HCT116 (cell line): ENCODE data around the gene FBXL13. TPM values are rescaled to one million over a fixed set of nuclear protein-coding genes. Genes with fewer than 3 reads are reported as not detected.

Source experiments
- ATAC-seq: fragments of 200-7000 bp; cut with Tn5 transposase; 2 replicates; pipeline ENCODE4 v1.9.1; 2020; ENCODE audit warnings: mild to moderate bottlenecking, moderate library complexity
- BruUV-seq: library from RNA; stranded (reverse); fragments of 400-500 nt; replicated peaks from 2 replicates; lab custom pipeline; 2021; lab: Mats Ljungman, UMichigan
- CTCF ChIA-PET: fragments of 300-600 bp; sonication (Branson Sonifier 250); formaldehyde crosslinking; loops from one replicate; lab custom pipeline; 2021; ENCODE audit warnings: antibody characterized with exemption; lab: Charles Lee
- POLR2A ChIA-PET: fragments of 300-600, 350-600 bp; sonication (Branson Sonifier 250); formaldehyde crosslinking; loops from one replicate; lab custom pipeline; 2021; ENCODE audit warnings: antibody characterized with exemption; lab: Charles Lee
- RAD21 ChIA-PET, 2 experiments: fragments of 300-600 bp; sonication (Branson Sonifier 250); formaldehyde crosslinking; loops; one replicate each; lab custom pipeline; 2023; ENCODE audit warnings: low total read pairs in 2 of 2; ENCODE audit not compliant: uncharacterized antibody in 2 of 2, unreplicated experiment in 2 of 2, low non-redundant PET in 1 of 2; lab: Charles Lee
- DNase-seq: peaks from one replicate; pipeline ENCODE4 v3.0.0-alpha.2; 2010; ENCODE audit warnings: low read depth, low spot score
- H2AFZ ChIP-seq: fragments of 200-600 bp; shearing (Covaris generic), sonication (generic); 2 replicates; pipeline ENCODE4 v1.6.1; 2017; ENCODE audit warnings: low read depth, mixed run types, mixed read lengths, antibody characterized with exemption, low read length; ENCODE audit not compliant: poor library complexity, severe bottlenecking
- H3K27ac ChIP-seq: 2 replicates; pipeline ENCODE4 v1.5.1; 2012; ENCODE audit warnings: low read depth, low read length
- H3K27me3 ChIP-seq: fragments of 200-600 bp; sonication (generic); 2 replicates; pipeline ENCODE4 v1.6.1; 2016; ENCODE audit warnings: mixed run types, low read length, mixed read lengths; ENCODE audit not compliant: insufficient read depth
- H3K36me3 ChIP-seq, 2 experiments: fragments of 200-500 bp in 1 of 2; fragments of 200-600 bp in 1 of 2; sonication (Bioruptor generic) in 1 of 2; sonication (generic) in 1 of 2; 2 replicates each; pipeline versions ENCODE4 v1.5.1 to v1.6.1; 2014 to 2016; ENCODE audit warnings: low read length in 2 of 2, inconsistent platforms in 1 of 2, mixed read lengths in 1 of 2, mixed run types in 1 of 2; ENCODE audit not compliant: insufficient read depth in 2 of 2, control insufficient read depth in 1 of 2
- H3K4me1 ChIP-seq, 2 experiments: fragments of 200-600 bp in 1 of 2; sonication (generic) in 1 of 2; 2 replicates each; pipeline versions ENCODE4 v1.5.1 to v1.6.1; 2012 to 2017; ENCODE audit warnings: low read length in 2 of 2, inconsistent platforms in 1 of 2, mild to moderate bottlenecking in 1 of 2, mixed read lengths in 1 of 2, mixed run types in 1 of 2, moderate library complexity in 1 of 2; ENCODE audit not compliant: insufficient read depth in 2 of 2, control insufficient read depth in 1 of 2
- H3K4me2 ChIP-seq: fragments of 200-600 bp; sonication (generic); 2 replicates; pipeline ENCODE4 v1.6.1; 2017; ENCODE audit warnings: mixed run types, low read length, mixed read lengths
- H3K4me3 ChIP-seq, 2 experiments: fragments of 200-600 bp in 1 of 2; sonication (generic) in 1 of 2; replicated peaks in 1 of 2; 2 replicates each; pipeline ENCODE4 v1.5.1; 2011 to 2016; ENCODE audit warnings: low read length in 2 of 2, control low read depth in 1 of 2, low read depth in 1 of 2, mild to moderate bottlenecking in 1 of 2, mixed read lengths in 1 of 2, mixed run types in 1 of 2
- H3K79me2 ChIP-seq: fragments of 200-600 bp; sonication (generic); 2 replicates; pipeline ENCODE4 v1.6.1; 2017; ENCODE audit warnings: mild to moderate bottlenecking, mixed run types, low read length, moderate library complexity, mixed read lengths; ENCODE audit not compliant: insufficient read depth
- H3K9ac ChIP-seq: fragments of 200-600 bp; sonication (generic); 2 replicates; pipeline ENCODE4 v1.6.1; 2016; ENCODE audit warnings: low read length, mixed read lengths
- H3K9me2 ChIP-seq: fragments of 200-600 bp; sonication (generic), shearing (Covaris generic); 2 replicates; pipeline ENCODE4 v1.6.1; 2017; ENCODE audit warnings: mixed run types, mild to moderate bottlenecking, moderate library complexity; ENCODE audit not compliant: insufficient read depth
- H3K9me3 ChIP-seq, 2 experiments: fragments of 200-500 bp in 1 of 2; fragments of 200-600 bp in 1 of 2; sonication (Bioruptor generic) in 1 of 2; sonication (generic) in 1 of 2; 2 replicates each; pipeline ENCODE4 v1.6.1; 2014 to 2017; ENCODE audit warnings: low read length in 2 of 2, mixed read lengths in 2 of 2, inconsistent platforms in 1 of 2, low read depth in 1 of 2, mild to moderate bottlenecking in 1 of 2, mixed run types in 1 of 2, moderate library complexity in 1 of 2; ENCODE audit not compliant: control insufficient read depth in 1 of 2, insufficient read depth in 1 of 2
- H4K20me1 ChIP-seq: fragments of 200-600 bp; sonication (generic), shearing (Covaris generic); 2 replicates; pipeline ENCODE4 v1.6.1; 2017; ENCODE audit warnings: mixed run types, mild to moderate bottlenecking, moderate library complexity; ENCODE audit not compliant: insufficient read depth
- CBX3 ChIP-seq: IDR thresholded peaks from 2 replicates; pipeline ENCODE4 v1.6.1; 2012; ENCODE audit warnings: low read depth
- CEBPB ChIP-seq: IDR thresholded peaks from 2 replicates; pipeline ENCODE4 v1.6.1; 2012; ENCODE audit warnings: low read depth
- YY1 ChIP-seq: IDR thresholded peaks from 2 replicates; pipeline ENCODE4 v1.6.1; 2011; ENCODE audit warnings: low read length, low read depth, moderate library complexity, mild to moderate bottlenecking; ENCODE audit not compliant: insufficient replicate concordance; ENCODE audit errors: extremely low read depth
- ZFX ChIP-seq: fragments of 450-650 bp; IDR thresholded peaks from 2 replicates; pipeline ENCODE4 v1.6.1; 2017
- intact Hi-C: fragments of 100-400 bp; cut with micrococcal nuclease; formaldehyde crosslinking; loops from 2 replicates; pipeline ENCODE4 v1.10.0; 2022
- total RNA-seq: library from RNA; stranded (reverse); gene quantifications from one replicate; pipeline ENCODE4 v1.2.1, GENCODE V29; 2021; ENCODE audit not compliant: unreplicated experiment
- TF ChIP-seq, protein P1 (sequence below): IDR thresholded peaks from 2 replicates; pipeline ENCODE4 v1.6.1; 2012; ENCODE audit warnings: low read depth

Gene FBXL13
- total RNA-seq, 1 experiment from 2014 or later = 1.0 TPM

DNA sequence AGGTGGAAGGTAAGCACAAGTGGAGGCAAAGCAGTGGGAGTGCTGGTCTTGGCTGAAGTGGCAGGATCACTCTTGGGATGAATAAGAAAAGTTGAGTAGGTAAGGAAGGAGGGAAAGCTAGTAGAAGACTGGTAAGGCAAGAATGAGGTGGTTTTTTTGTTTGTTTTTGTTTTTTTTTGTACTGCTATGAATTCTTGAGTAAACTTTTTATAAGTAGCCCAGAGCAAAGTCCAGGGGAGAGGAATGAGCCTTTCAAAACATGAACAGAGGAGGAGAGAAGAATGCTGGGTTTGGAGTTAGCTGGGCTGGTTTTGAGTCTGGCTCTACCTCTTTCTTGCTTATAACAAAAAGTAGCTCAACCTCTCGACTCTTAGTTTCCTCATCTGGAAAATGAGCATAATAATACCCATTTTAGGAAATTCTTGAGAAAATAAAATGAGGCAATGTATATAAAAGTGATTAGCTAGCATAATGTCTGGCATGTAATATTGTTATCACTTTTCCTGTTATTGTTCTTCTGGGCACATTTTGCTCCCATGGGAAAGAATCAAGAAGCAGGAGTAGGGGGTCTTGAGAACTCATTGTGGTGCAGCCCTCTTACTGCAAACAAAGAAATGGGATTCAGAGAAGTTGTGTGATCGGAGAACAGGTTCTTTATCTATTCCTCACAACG is 185.9 kb downstream of the FBXL13 start:
- no peak overlapping the region for H3K4me2 ChIP-seq
- H3K4me3 ChIP-seq = no peak overlapping the region
- H3K79me2 ChIP-seq = no peaks in the 10 kb centered on the region
- H3K27ac ChIP-seq = no peak overlapping the region
- BruUV-seq = no TSS peak
- intact Hi-C loops = no loop called here
- ChIA-PET POLR2A (no interaction called here), CTCF (no interaction called here), RAD21 (no interaction called here)
- H3K27me3 ChIP-seq = no peaks in the 10 kb centered on the region
- no peaks in the 10 kb centered on the region for H3K9me3 ChIP-seq
- no peak for DNase-seq
- no peaks in the 10 kb centered on the region for H4K20me1 ChIP-seq
- H3K9me2 ChIP-seq = no peaks in the 10 kb centered on the region
- H3K9ac ChIP-seq = no peak overlapping the region
- no peak for TF ChIP-seq CBX3
- no peak for TF ChIP-seq CEBPB
- TF ChIP-seq, protein P1, sequence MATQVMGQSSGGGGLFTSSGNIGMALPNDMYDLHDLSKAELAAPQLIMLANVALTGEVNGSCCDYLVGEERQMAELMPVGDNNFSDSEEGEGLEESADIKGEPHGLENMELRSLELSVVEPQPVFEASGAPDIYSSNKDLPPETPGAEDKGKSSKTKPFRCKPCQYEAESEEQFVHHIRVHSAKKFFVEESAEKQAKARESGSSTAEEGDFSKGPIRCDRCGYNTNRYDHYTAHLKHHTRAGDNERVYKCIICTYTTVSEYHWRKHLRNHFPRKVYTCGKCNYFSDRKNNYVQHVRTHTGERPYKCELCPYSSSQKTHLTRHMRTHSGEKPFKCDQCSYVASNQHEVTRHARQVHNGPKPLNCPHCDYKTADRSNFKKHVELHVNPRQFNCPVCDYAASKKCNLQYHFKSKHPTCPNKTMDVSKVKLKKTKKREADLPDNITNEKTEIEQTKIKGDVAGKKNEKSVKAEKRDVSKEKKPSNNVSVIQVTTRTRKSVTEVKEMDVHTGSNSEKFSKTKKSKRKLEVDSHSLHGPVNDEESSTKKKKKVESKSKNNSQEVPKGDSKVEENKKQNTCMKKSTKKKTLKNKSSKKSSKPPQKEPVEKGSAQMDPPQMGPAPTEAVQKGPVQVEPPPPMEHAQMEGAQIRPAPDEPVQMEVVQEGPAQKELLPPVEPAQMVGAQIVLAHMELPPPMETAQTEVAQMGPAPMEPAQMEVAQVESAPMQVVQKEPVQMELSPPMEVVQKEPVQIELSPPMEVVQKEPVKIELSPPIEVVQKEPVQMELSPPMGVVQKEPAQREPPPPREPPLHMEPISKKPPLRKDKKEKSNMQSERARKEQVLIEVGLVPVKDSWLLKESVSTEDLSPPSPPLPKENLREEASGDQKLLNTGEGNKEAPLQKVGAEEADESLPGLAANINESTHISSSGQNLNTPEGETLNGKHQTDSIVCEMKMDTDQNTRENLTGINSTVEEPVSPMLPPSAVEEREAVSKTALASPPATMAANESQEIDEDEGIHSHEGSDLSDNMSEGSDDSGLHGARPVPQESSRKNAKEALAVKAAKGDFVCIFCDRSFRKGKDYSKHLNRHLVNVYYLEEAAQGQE = no peak
- no peak for TF ChIP-seq ZFX
- no peak for TF ChIP-seq YY1
- peaks cover 3 to 12% of the 10 kb centered on the region in 2 experiments for H3K4me1 ChIP-seq
- ATAC-seq = no peak
- no peak overlapping the region for H2AFZ ChIP-seq
- H3K36me3 ChIP-seq = no peaks in the 10 kb centered on the region
